ENCODE measurements around the gene HCAR1. TPM values are rescaled to one million over a fixed set of nuclear protein-coding genes. Genes with fewer than 3 reads are reported as not detected.

The HCAR1 gene
- total and polyA plus RNA-seq, 2 of the 4 experiments (the other 2 are of a cell fraction): 0.03 TPM; not detected in 1

GRCh38 chr12:122732611-122733010 is 2.0 kb upstream of the HCAR1 start:
- POLR2A ChIA-PET (ENCODE audit: unreplicated experiment): no interaction called here

More at GRCh38 chr12:122732611-122733010, 2.0 kb upstream of the HCAR1 start:
- no peak for ATAC-seq (ENCODE audit: low read depth)
- Histone ChIP-seq H4K20me1 (ENCODE audit: insufficient read depth, low read length) (no peaks in the 10 kb centered on the region), H3K23ac (ENCODE audit: low read depth, low read length) (no peak overlapping the region), H3K4me1 (ENCODE audit: control insufficient read depth, insufficient read depth, low read length) (no peaks in the 10 kb centered on the region), H2BK120ac (ENCODE audit: low read depth, low read length) (no peak overlapping the region), H4K5ac (ENCODE audit: low read depth, low read length) (no peak overlapping the region), H2BK20ac (ENCODE audit: low read depth, low read length) (no peak overlapping the region), H3K27me3 (ENCODE audit: control insufficient read depth, insufficient read depth, low read length) (peaks cover 29% of the 10 kb centered on the region), H3K27ac (ENCODE audit: insufficient read depth, low read length) (no peak overlapping the region), H3K9me3 (ENCODE audit: control insufficient read depth, insufficient read depth, low read length) (0 out of 2 replicates have a peak, but pooled peaks cover 2% of the 10 kb centered on the region), H4K8ac (ENCODE audit: low read depth in 2 of 2, low read length in 2 of 2) (no peak overlapping the region), H3K36me3 (ENCODE audit: control insufficient read depth, insufficient read depth, low read length) (no peaks in the 10 kb centered on the region), H4K91ac (ENCODE audit: insufficient read depth, low read depth, low read length) (no peak overlapping the region), H3K9me1 (ENCODE audit: insufficient read depth, low read length) (no peaks in the 10 kb centered on the region), H3K4ac (ENCODE audit: low read depth, low read length) (no peak overlapping the region), H3K14ac (replicated peaks; ENCODE audit: low read depth, low read length) (0 out of 2 replicates have a peak overlapping the region, but pooled peaks have one; percentile 40), H3K4me3 (ENCODE audit: insufficient read depth, low read depth, low read length) (no peak overlapping the region), H3K4me2 (ENCODE audit: low read depth, low read length) (no peak overlapping the region), H3K18ac (ENCODE audit: low read depth, low read length) (no peak overlapping the region), H3K56ac (ENCODE audit: extremely low read depth, insufficient read depth, low read length) (no peak overlapping the region), H2BK5ac (ENCODE audit: low read depth, low read length, poor library complexity, severe bottlenecking) (no peak overlapping the region), H3K79me1 (ENCODE audit: low read depth in 1 of 2, low read length in 2 of 2) (no peaks in the 10 kb centered on the region), H2BK15ac (ENCODE audit: low read depth, low read length) (no peak overlapping the region), H3K9ac (ENCODE audit: low read depth, low read length) (no peak overlapping the region), H2AK9ac (replicated peaks; ENCODE audit: low read depth, low read length, poor library complexity) (no peak overlapping the region), H2AFZ (replicated peaks; ENCODE audit: low read length, poor library complexity) (no peak overlapping the region), H2AK5ac (ENCODE audit: low read depth, low read length) (no peak overlapping the region)
- intact Hi-C loops (cut with micrococcal nuclease): no loop called here
- no peak for DNase-seq
- in situ Hi-C loops (cut with MboI; ENCODE audit: low sequenced_read_pairs): no loop called here
- 88% methylated on average over 3 of the region's 4 CpGs; no CpG with 5 or more reads in 1 of the 2 experiments for WGBS, 2 experiments (ENCODE audit: extremely low coverage in 2 of 2, insufficient read length in 1 of 2)
- BruUV-seq (replicated peaks): no TSS peak
- dilution Hi-C loops (cut with HindIII; ENCODE audit: low sequenced_read_pairs, unreplicated experiment): no loop called here
- CTCF ChIA-PET: no interaction called here
- TF ChIP-seq BHLHE40 (IDR thresholded peaks at IDR 0.05; ENCODE audit: low read depth, low read length): no peak
- no peak for TF ChIP-seq ELK1 (IDR thresholded peaks at IDR 0.05; ENCODE audit: borderline replicate concordance, low read depth, low read length)
- TF ChIP-seq RCOR1 (IDR thresholded peaks at IDR 0.05; ENCODE audit: insufficient replicate concordance, low read length): no peak
- TF ChIP-seq FOS (IDR thresholded peaks at IDR 0.05; ENCODE audit: low read depth, low read length): no peak
- no peak for TF ChIP-seq SMC3 (IDR thresholded peaks at IDR 0.05; ENCODE audit: low read depth, low read length)
- TF ChIP-seq NFE2L2 (IDR thresholded peaks at IDR 0.05; ENCODE audit: low read depth, low read length): no peak
- TF ChIP-seq POLR2A (IDR thresholded peaks at IDR 0.05; ENCODE audit: low read depth, low read length): no peak
- no peak for TF ChIP-seq CTCF (conservative IDR thresholded peaks at IDR 0.05; ENCODE audit: low read depth, low read length)
- no peak for TF ChIP-seq USF2 (IDR thresholded peaks at IDR 0.05; ENCODE audit: low read depth, low read length)
- no peak for TF ChIP-seq RFX5 (IDR thresholded peaks at IDR 0.05; ENCODE audit: low read depth, low read length)
- TF ChIP-seq CEBPB (IDR thresholded peaks at IDR 0.05; ENCODE audit: low read depth, low read length): no peak
- TF ChIP-seq MAFK (IDR thresholded peaks at IDR 0.05; ENCODE audit: low read depth, low read length): no peak
- TF ChIP-seq RAD21 (IDR thresholded peaks at IDR 0.05; ENCODE audit: low read length): no peak
- TF ChIP-seq MAZ (IDR thresholded peaks at IDR 0.05; ENCODE audit: borderline replicate concordance, low read depth, low read length): no peak

Measured in IMR-90 (cell line).